Pancreas (tissue), 10 donors: ENCODE measurements around the gene DSCAML1. TPM values are rescaled to one million over a fixed set of nuclear protein-coding genes. Genes with fewer than 3 reads are reported as not detected.

ENCODE experiments used
- ATAC-seq, 4 donors: fragments of 200-7000 bp; cut with Tn5 transposase; one replicate each; pipeline versions ENCODE4 v1.8.0 to v1.9.1; 2020; ENCODE audit warnings: mild to moderate bottlenecking in 4 of 4, moderate library complexity in 4 of 4
- DNase-seq, 6 donors: peaks; one replicate each; pipeline ENCODE4 v3.0.0-alpha.2; 2020
- FAIRE-seq: peaks from 2 replicates; lab custom pipeline; 2012; peaks lifted over from hg19 to GRCh38; lab: Jason Lieb, UNC
- H3K27ac ChIP-seq, 4 donors: fragments of 200-600 bp; sonication (generic); 1 replicate in 3 of 4; 2 replicates in 1 of 4; pipeline versions ENCODE4 v1.5.0 to v1.8.0; 2020
- H3K27me3 ChIP-seq, 4 donors: fragments of 200-600 bp; one replicate each; pipeline ENCODE4 v1.8.0; 2021
- H3K36me3 ChIP-seq, 3 donors: fragments of 200-600 bp; sonication (generic) in 1 of 3; one replicate each; pipeline versions ENCODE4 v1.5.0 to v1.8.0; 2020 to 2021
- H3K4me1 ChIP-seq, 3 donors: fragments of 200-600 bp; one replicate each; pipeline ENCODE4 v1.8.0; 2021
- H3K4me3 ChIP-seq, 4 donors: fragments of 200-600 bp; sonication (generic) in 2 of 4; one replicate each; pipeline versions ENCODE4 v1.5.0 to v1.8.0; 2020 to 2021
- H3K9me3 ChIP-seq, 4 donors: fragments of 200-600 bp; one replicate each; pipeline ENCODE4 v1.8.0; 2021
- WGBS, 2 donors: extraction: QIAGEN DNeasy Blood & Tissue Kit; methylation state at CpG; one replicate each; pipeline ENCODE4 v1.1.7; 2013; 5-methylcytosine and 5-hydroxymethylcytosine counted together
- intact Hi-C, 3 donors: fragments of 100-400 bp; cut with DNase I; formaldehyde crosslinking; loops; one replicate each; pipeline versions ENCODE4 v1.11.1 to v1.14.2; 2022
- polyA plus RNA-seq, 2 donors: library from polyadenylated mRNA; stranded (reverse); fragments of 200-250 nt; gene quantifications; one replicate each; pipeline ENCODE4 v1.2.3, GENCODE V29; 2013
- total RNA-seq, 6 donors: library from RNA; stranded (reverse); fragmentation: NEBNext Ultra II Directional in 4 of 6; extraction: Animal tissue kit (Norgen Biotek cat#: 25700) in 4 of 6; gene quantifications; one replicate each; pipeline versions ENCODE4 v1.2.1 to v1.2.4, GENCODE V29; 2021 to 2023
- TF ChIP-seq, protein P1 (sequence below), 4 donors: fragments of 200-600 bp; sonication (generic) in 3 of 4; IDR thresholded peaks; one replicate each; pipeline versions ENCODE4 v1.5.0 to v1.8.0; 2021; ENCODE audit warnings: antibody characterized with exemption in 4 of 4
- donor health status: healthy with polysubstance abuse.
- donor health status: DM: no; HTN: no; CAD: no; lungs with moderate emphysema.
- donor health status: DM: no; HTN: no; CAD: no.
- donor health status: control.
- donor health status: control.
- donor health status: Bipolar disorder and iron deficiency.
- donor health status: DM: yes; HTN: yes; CAD: no.
- donor health status: DM: no; HTN: no; CAD: no.
- donor health status: DM: no; HTN: no; CAD: no.
- donor health status: DM: yes; HTN: yes; CAD: no.

The DSCAML1 gene
- total and polyA plus RNA-seq, 8 donors, result 0.69 to 2.7 (median 1.8) TPM

DNA sequence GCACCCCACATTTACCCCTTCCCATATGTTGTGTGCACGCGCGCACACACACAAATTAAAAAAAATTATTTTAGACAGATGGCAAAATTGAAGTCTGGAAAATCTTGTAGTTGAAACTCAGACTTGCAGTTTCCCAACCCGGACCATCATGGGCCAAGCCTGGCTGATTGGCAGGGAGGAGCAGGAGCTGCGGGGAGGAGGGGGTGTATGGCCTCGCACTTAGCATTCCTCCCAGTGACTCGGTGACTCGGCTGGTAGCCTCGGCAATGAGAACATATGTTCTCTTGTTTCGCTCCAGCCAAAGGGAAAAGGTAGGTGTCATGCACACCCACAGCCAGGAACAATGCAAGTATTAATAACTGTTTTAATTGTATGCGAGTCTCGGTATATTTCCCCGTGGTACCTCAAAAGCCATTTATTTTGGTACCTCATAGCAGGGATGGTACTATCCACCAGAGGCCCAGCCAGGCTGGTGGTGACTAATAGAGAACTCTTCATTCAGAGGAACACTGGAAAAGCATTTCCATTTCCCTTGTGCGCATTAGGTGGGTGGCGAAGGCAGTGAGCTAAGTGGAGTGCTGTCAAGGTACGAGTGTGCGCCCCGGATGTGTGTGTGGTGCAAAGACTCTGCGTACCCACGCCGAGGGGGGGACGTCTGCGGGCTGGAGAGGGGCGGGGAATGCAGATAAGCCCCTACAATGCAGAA lies 92.5 kb downstream of the DSCAML1 start:
- ATAC-seq, result peak in 2 of 4 donors; percentile 67 to 68
- intact Hi-C loops, result no loop called here
- Histone ChIP-seq H3K27ac (no peak overlapping the region), H3K27me3 (no peaks in the 10 kb centered on the region), H3K4me1 (no peaks in the 10 kb centered on the region), H3K4me3 (no peak overlapping the region), H3K36me3 (no peaks in the 10 kb centered on the region), H3K9me3 (no peaks in the 10 kb centered on the region)
- no peak for FAIRE-seq
- no peak for DNase-seq
- WGBS, 2 donors, result 64 to 68% methylated on average over 24 of the region's 24 CpGs
- TF ChIP-seq, protein P1, sequence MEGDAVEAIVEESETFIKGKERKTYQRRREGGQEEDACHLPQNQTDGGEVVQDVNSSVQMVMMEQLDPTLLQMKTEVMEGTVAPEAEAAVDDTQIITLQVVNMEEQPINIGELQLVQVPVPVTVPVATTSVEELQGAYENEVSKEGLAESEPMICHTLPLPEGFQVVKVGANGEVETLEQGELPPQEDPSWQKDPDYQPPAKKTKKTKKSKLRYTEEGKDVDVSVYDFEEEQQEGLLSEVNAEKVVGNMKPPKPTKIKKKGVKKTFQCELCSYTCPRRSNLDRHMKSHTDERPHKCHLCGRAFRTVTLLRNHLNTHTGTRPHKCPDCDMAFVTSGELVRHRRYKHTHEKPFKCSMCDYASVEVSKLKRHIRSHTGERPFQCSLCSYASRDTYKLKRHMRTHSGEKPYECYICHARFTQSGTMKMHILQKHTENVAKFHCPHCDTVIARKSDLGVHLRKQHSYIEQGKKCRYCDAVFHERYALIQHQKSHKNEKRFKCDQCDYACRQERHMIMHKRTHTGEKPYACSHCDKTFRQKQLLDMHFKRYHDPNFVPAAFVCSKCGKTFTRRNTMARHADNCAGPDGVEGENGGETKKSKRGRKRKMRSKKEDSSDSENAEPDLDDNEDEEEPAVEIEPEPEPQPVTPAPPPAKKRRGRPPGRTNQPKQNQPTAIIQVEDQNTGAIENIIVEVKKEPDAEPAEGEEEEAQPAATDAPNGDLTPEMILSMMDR (IDR thresholded peaks at IDR 0.05), result no peak

DNA sequence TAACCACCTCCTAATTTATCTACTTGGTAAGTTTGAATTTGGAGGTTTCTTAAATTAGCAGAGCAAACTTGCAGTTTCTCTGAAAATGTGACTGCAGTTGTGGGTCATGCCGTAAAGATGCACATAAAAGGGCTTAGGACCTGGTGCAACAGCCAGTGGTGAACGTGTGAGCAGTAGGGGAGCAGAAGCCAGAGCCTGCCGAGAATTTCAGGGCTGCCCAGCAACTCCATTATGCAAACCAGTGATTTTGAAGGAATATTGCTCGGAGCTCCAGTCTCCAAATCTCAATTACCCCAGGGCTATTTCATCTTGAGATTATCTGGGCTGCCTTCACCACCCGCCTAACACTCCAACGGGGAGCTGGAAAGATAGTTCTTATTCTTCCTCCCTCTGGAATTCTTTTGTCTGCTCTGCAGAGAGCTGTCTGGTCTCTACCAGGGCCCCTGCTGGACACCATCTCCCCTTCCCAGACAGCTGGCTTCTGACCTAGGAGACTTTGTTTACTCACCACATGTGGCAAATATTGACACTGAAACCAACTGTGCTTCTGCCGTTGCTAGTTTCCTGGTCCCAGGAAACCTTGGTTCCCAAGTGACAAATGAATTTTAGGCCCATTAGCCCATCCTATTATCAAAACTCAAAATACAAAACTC lies 93.9 kb downstream of the DSCAML1 start:
- DNase-seq (no peak), ATAC-seq (peak in 3 of 4 donors; percentile 67 to 73 (median 70)), FAIRE-seq (no peak)
- Histone ChIP-seq H3K27me3 (no peaks in the 10 kb centered on the region), H3K27ac (no peak overlapping the region), H3K4me3 (no peak overlapping the region), H3K4me1 (no peaks in the 10 kb centered on the region), H3K9me3 (no peaks in the 10 kb centered on the region), H3K36me3 (no peaks in the 10 kb centered on the region)
- TF ChIP-seq, protein P1 (IDR thresholded peaks at IDR 0.05), result no peak
- intact Hi-C loops, result no loop called here
- WGBS, 2 donors, result 53 to 56% methylated on average over 7 of the region's 7 CpGs

DNA sequence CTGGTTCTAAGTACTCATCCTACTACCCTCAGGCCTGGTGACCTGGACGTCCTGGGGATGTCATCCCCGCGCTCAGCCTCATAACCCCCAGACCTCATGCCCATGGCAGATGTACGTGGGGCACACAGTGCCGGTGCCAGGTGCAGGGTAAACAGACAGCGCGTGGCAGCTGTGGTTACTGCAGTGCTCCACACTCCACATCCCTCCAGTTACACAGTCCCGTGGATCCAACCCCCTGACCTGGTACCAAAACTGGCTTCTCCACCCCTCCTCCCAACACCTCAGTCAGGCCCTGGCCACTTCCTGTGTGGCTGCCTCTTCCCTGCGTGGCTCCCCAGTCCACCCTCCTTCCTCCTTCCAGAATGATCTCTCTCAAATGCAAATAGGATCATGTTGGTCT lies 95.2 kb downstream of the DSCAML1 start:
- FAIRE-seq, result no peak

DNA sequence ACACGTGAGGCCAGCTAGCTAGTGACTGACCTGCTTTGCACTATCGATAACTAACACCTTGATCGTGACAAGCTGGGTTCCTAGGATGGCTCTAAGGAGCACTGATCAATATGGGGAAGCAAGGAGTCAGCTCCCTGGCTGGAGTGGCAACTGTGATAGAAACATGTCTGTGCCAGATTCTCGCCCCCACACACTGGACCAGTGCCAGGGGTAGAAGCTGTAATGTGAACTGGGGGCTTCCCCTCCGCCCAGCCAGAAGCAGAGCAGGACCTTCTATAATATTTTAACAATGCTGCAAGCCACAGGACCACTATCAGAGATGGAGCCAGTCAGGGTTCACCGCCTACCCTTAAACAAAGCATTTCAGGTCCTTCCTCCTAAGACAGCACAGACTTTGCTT lies 96.5 kb downstream of the DSCAML1 start:
- FAIRE-seq, result no peak
- Histone ChIP-seq H3K36me3 (no peaks in the 10 kb centered on the region), H3K4me1 (no peaks in the 10 kb centered on the region), H3K27me3 (no peaks in the 10 kb centered on the region), H3K4me3 (no peak overlapping the region), H3K9me3 (no peaks in the 10 kb centered on the region), H3K27ac (no peak overlapping the region)
- intact Hi-C loops, result no loop called here
- TF ChIP-seq, protein P1 (IDR thresholded peaks at IDR 0.05), result no peak
- no peak for DNase-seq
- ATAC-seq, result no peak
- 81 to 86% methylated on average over 6 of the region's 6 CpGs for WGBS, 2 donors

More for the DNA sequence above, 95.2 kb downstream of the DSCAML1 start:
- Histone ChIP-seq H3K36me3 (no peaks in the 10 kb centered on the region), H3K4me3 (no peak overlapping the region), H3K4me1 (no peaks in the 10 kb centered on the region), H3K27me3 (no peaks in the 10 kb centered on the region), H3K27ac (no peak overlapping the region), H3K9me3 (no peaks in the 10 kb centered on the region)
- TF ChIP-seq, protein P1 (IDR thresholded peaks at IDR 0.05), result no peak
- intact Hi-C loops, result no loop called here
- ATAC-seq (peak in 2 of 4 donors; percentile 14 to 28), DNase-seq (no peak)
- 83 to 84% methylated on average over 9 of the region's 9 CpGs for WGBS, 2 donors

DNA sequence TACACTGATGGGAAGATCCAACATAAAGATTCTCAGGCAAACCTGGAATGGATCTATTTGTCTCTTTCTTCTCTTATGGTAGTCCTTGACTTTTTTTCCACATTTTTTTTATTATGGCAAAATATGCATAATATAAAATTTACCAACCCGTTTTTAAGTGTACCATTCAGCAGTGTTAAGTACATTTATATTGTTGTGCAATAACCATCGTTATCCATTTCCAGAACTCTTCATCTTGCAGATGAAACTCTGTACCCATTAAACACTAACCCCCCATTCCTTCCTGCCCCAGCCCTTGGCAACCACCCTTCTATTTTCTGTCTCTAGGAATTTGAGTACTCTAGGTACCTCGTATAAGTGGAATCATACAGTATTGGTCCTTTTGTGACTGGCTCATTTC lies 99.7 kb downstream of the DSCAML1 start:
- ATAC-seq (no peak), FAIRE-seq (no peak), DNase-seq (no peak)
- Histone ChIP-seq H3K27ac (no peak overlapping the region), H3K4me1 (no peaks in the 10 kb centered on the region), H3K9me3 (no peaks in the 10 kb centered on the region), H3K36me3 (no peaks in the 10 kb centered on the region), H3K27me3 (no peaks in the 10 kb centered on the region), H3K4me3 (no peak overlapping the region)
- WGBS, 2 donors, result 41 to 48% methylated on average over 3 of the region's 3 CpGs
- TF ChIP-seq, protein P1 (IDR thresholded peaks at IDR 0.05), result no peak
- intact Hi-C loops, result no loop called here
